HCT116 (cell line): ENCODE measurements around the gene MICAL3. TPM values are rescaled to one million over a fixed set of nuclear protein-coding genes. Genes with fewer than 3 reads are reported as not detected.

Source experiments
- ATAC-seq: fragments of 200-7000 bp; cut with Tn5 transposase; 2 replicates; pipeline ENCODE4 v1.9.1; 2020; ENCODE audit warnings: mild to moderate bottlenecking, moderate library complexity
- BruUV-seq: library from RNA; stranded (reverse); fragments of 400-500 nt; replicated peaks from 2 replicates; lab custom pipeline; 2021; lab: Mats Ljungman, UMichigan
- CTCF ChIA-PET: fragments of 300-600 bp; sonication (Branson Sonifier 250); formaldehyde crosslinking; loops from one replicate; lab custom pipeline; 2021; ENCODE audit warnings: antibody characterized with exemption; lab: Charles Lee
- POLR2A ChIA-PET: fragments of 300-600, 350-600 bp; sonication (Branson Sonifier 250); formaldehyde crosslinking; loops from one replicate; lab custom pipeline; 2021; ENCODE audit warnings: antibody characterized with exemption; lab: Charles Lee
- RAD21 ChIA-PET, 2 experiments: fragments of 300-600 bp; sonication (Branson Sonifier 250); formaldehyde crosslinking; loops; one replicate each; lab custom pipeline; 2023; ENCODE audit warnings: low total read pairs in 2 of 2; ENCODE audit not compliant: uncharacterized antibody in 2 of 2, unreplicated experiment in 2 of 2, low non-redundant PET in 1 of 2; lab: Charles Lee
- DNase-seq: peaks from one replicate; pipeline ENCODE4 v3.0.0-alpha.2; 2010; ENCODE audit warnings: low read depth, low spot score
- H2AFZ ChIP-seq: fragments of 200-600 bp; shearing (Covaris generic), sonication (generic); 2 replicates; pipeline ENCODE4 v1.6.1; 2017; ENCODE audit warnings: low read depth, mixed run types, mixed read lengths, antibody characterized with exemption, low read length; ENCODE audit not compliant: poor library complexity, severe bottlenecking
- H3K27ac ChIP-seq: 2 replicates; pipeline ENCODE4 v1.5.1; 2012; ENCODE audit warnings: low read depth, low read length
- H3K27me3 ChIP-seq: fragments of 200-600 bp; sonication (generic); 2 replicates; pipeline ENCODE4 v1.6.1; 2016; ENCODE audit warnings: mixed run types, low read length, mixed read lengths; ENCODE audit not compliant: insufficient read depth
- H3K36me3 ChIP-seq, 2 experiments: fragments of 200-500 bp in 1 of 2; fragments of 200-600 bp in 1 of 2; sonication (Bioruptor generic) in 1 of 2; sonication (generic) in 1 of 2; 2 replicates each; pipeline versions ENCODE4 v1.5.1 to v1.6.1; 2014 to 2016; ENCODE audit warnings: low read length in 2 of 2, inconsistent platforms in 1 of 2, mixed read lengths in 1 of 2, mixed run types in 1 of 2; ENCODE audit not compliant: insufficient read depth in 2 of 2, control insufficient read depth in 1 of 2
- H3K4me1 ChIP-seq, 2 experiments: fragments of 200-600 bp in 1 of 2; sonication (generic) in 1 of 2; 2 replicates each; pipeline versions ENCODE4 v1.5.1 to v1.6.1; 2012 to 2017; ENCODE audit warnings: low read length in 2 of 2, inconsistent platforms in 1 of 2, mild to moderate bottlenecking in 1 of 2, mixed read lengths in 1 of 2, mixed run types in 1 of 2, moderate library complexity in 1 of 2; ENCODE audit not compliant: insufficient read depth in 2 of 2, control insufficient read depth in 1 of 2
- H3K4me2 ChIP-seq: fragments of 200-600 bp; sonication (generic); 2 replicates; pipeline ENCODE4 v1.6.1; 2017; ENCODE audit warnings: mixed run types, low read length, mixed read lengths
- H3K4me3 ChIP-seq, 2 experiments: fragments of 200-600 bp in 1 of 2; sonication (generic) in 1 of 2; replicated peaks in 1 of 2; 2 replicates each; pipeline ENCODE4 v1.5.1; 2011 to 2016; ENCODE audit warnings: low read length in 2 of 2, control low read depth in 1 of 2, low read depth in 1 of 2, mild to moderate bottlenecking in 1 of 2, mixed read lengths in 1 of 2, mixed run types in 1 of 2
- H3K79me2 ChIP-seq: fragments of 200-600 bp; sonication (generic); 2 replicates; pipeline ENCODE4 v1.6.1; 2017; ENCODE audit warnings: mild to moderate bottlenecking, mixed run types, low read length, moderate library complexity, mixed read lengths; ENCODE audit not compliant: insufficient read depth
- H3K9ac ChIP-seq: fragments of 200-600 bp; sonication (generic); 2 replicates; pipeline ENCODE4 v1.6.1; 2016; ENCODE audit warnings: low read length, mixed read lengths
- H3K9me2 ChIP-seq: fragments of 200-600 bp; sonication (generic), shearing (Covaris generic); 2 replicates; pipeline ENCODE4 v1.6.1; 2017; ENCODE audit warnings: mixed run types, mild to moderate bottlenecking, moderate library complexity; ENCODE audit not compliant: insufficient read depth
- H3K9me3 ChIP-seq, 2 experiments: fragments of 200-500 bp in 1 of 2; fragments of 200-600 bp in 1 of 2; sonication (Bioruptor generic) in 1 of 2; sonication (generic) in 1 of 2; 2 replicates each; pipeline ENCODE4 v1.6.1; 2014 to 2017; ENCODE audit warnings: low read length in 2 of 2, mixed read lengths in 2 of 2, inconsistent platforms in 1 of 2, low read depth in 1 of 2, mild to moderate bottlenecking in 1 of 2, mixed run types in 1 of 2, moderate library complexity in 1 of 2; ENCODE audit not compliant: control insufficient read depth in 1 of 2, insufficient read depth in 1 of 2
- H4K20me1 ChIP-seq: fragments of 200-600 bp; sonication (generic), shearing (Covaris generic); 2 replicates; pipeline ENCODE4 v1.6.1; 2017; ENCODE audit warnings: mixed run types, mild to moderate bottlenecking, moderate library complexity; ENCODE audit not compliant: insufficient read depth
- CBX3 ChIP-seq: IDR thresholded peaks from 2 replicates; pipeline ENCODE4 v1.6.1; 2012; ENCODE audit warnings: low read depth
- CEBPB ChIP-seq: IDR thresholded peaks from 2 replicates; pipeline ENCODE4 v1.6.1; 2012; ENCODE audit warnings: low read depth
- EGR1 ChIP-seq: IDR thresholded peaks from 2 replicates; pipeline ENCODE4 v1.6.1; 2012; ENCODE audit warnings: low read depth
- EZH2 ChIP-seq: fragments of 200-600 bp; sonication (generic); IDR thresholded peaks from 2 replicates; pipeline ENCODE4 v1.6.1; 2017; ENCODE audit warnings: antibody characterized with exemption, mixed run types
- EZH2phosphoT487 ChIP-seq: fragments of 200-600 bp; IDR thresholded peaks from 2 replicates; pipeline ENCODE4 v1.6.1; 2018; ENCODE audit warnings: antibody characterized with exemption, borderline replicate concordance
- FOSL1 ChIP-seq: IDR thresholded peaks from 2 replicates; pipeline ENCODE4 v1.6.1; 2012; ENCODE audit warnings: low read depth
- JUND ChIP-seq: IDR thresholded peaks from 2 replicates; pipeline ENCODE4 v1.6.1; 2012
- POLR2A ChIP-seq: IDR thresholded peaks from 2 replicates; pipeline ENCODE4 v1.7.0; 2011; ENCODE audit warnings: borderline replicate concordance; ENCODE audit not compliant: insufficient read depth, insufficient read length; ENCODE audit errors: extremely low read depth
- RAD21 ChIP-seq: IDR thresholded peaks from 2 replicates; pipeline ENCODE4 v1.6.1; 2012; ENCODE audit warnings: low read depth, mild to moderate bottlenecking
- SIN3A ChIP-seq: IDR thresholded peaks from 2 replicates; pipeline ENCODE4 v1.6.1; 2012; ENCODE audit warnings: low read depth
- SRF ChIP-seq: IDR thresholded peaks from 2 replicates; pipeline ENCODE4 v1.6.1; 2012; ENCODE audit warnings: low read depth
- TCF7L2 ChIP-seq: IDR thresholded peaks from 2 replicates; pipeline ENCODE4 v1.7.0; 2011; ENCODE audit warnings: borderline replicate concordance, inconsistent platforms; ENCODE audit not compliant: insufficient read depth, insufficient read length; ENCODE audit errors: extremely low read depth
- YY1 ChIP-seq: IDR thresholded peaks from 2 replicates; pipeline ENCODE4 v1.6.1; 2011; ENCODE audit warnings: low read length, low read depth, moderate library complexity, mild to moderate bottlenecking; ENCODE audit not compliant: insufficient replicate concordance; ENCODE audit errors: extremely low read depth
- ZNF274 ChIP-seq: fragments of 200-500 bp; sonication (Bioruptor generic); IDR thresholded peaks from 2 replicates; pipeline ENCODE4 v1.6.1; 2014; ENCODE audit warnings: mild to moderate bottlenecking, low read depth, low read length, inconsistent platforms
- intact Hi-C: fragments of 100-400 bp; cut with micrococcal nuclease; formaldehyde crosslinking; loops from 2 replicates; pipeline ENCODE4 v1.10.0; 2022
- total RNA-seq: library from RNA; stranded (reverse); gene quantifications from one replicate; pipeline ENCODE4 v1.2.1, GENCODE V29; 2021; ENCODE audit not compliant: unreplicated experiment
- TF ChIP-seq, protein P1 (sequence below): IDR thresholded peaks from 2 replicates; pipeline ENCODE4 v1.6.1; 2011; ENCODE audit warnings: mild to moderate bottlenecking, low read length, moderate library complexity; ENCODE audit not compliant: insufficient replicate concordance; ENCODE audit errors: extremely low read depth
- TF ChIP-seq, protein P2 (sequence below): IDR thresholded peaks from 2 replicates; pipeline ENCODE4 v1.6.1; 2012

The MICAL3 gene
- total RNA-seq, 1 experiment from 2014 or later, result 30.8 TPM

DNA sequence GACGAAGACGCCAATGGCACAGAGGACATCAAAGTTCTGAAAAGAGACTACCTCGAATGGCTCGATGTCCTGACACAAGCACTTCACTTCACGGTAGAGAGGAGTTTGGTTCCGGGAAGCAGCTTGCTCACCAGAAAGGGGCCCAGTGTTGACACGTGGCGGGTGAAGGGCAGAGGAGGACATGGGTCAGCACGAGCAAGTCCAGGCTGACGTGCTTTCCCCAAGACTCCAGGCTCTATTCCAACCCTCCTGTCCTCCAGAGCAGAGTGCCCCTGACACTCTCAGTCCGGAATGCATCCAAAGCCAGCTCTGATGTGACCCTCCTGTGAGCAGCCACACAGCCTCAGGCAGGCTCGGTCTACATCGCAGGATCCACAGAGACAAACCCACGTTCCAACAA lies 172.6 kb downstream of the MICAL3 start:
- Histone ChIP-seq H2AFZ (no peak overlapping the region), H3K9me2 (no peaks in the 10 kb centered on the region), H3K4me1 (peaks cover 0 to 12% of the 10 kb centered on the region in 2 experiments; a peak in 1 of 4 replicates), H3K27ac (no peak overlapping the region), H3K79me2 (no peaks in the 10 kb centered on the region), H3K4me2 (no peak overlapping the region), H3K9me3 (no peaks in the 10 kb centered on the region), H4K20me1 (no peaks in the 10 kb centered on the region), H3K27me3 (no peaks in the 10 kb centered on the region), H3K4me3 (no peak overlapping the region), H3K36me3 (no peaks in the 10 kb centered on the region; a peak in 1 of 4 replicates), H3K9ac (no peak overlapping the region)
- intact Hi-C loops, result loop anchor here (5.0 kb wide), 1 partner anchor 56 kb away; no protein-coding TSS in a partner anchor
- ChIA-PET RAD21 (no interaction called here), CTCF (no interaction called here), POLR2A (no interaction called here)
- TF ChIP-seq EZH2, result no peak
- no peak for TF ChIP-seq YY1
- no peak for TF ChIP-seq RAD21
- TF ChIP-seq, protein P1, sequence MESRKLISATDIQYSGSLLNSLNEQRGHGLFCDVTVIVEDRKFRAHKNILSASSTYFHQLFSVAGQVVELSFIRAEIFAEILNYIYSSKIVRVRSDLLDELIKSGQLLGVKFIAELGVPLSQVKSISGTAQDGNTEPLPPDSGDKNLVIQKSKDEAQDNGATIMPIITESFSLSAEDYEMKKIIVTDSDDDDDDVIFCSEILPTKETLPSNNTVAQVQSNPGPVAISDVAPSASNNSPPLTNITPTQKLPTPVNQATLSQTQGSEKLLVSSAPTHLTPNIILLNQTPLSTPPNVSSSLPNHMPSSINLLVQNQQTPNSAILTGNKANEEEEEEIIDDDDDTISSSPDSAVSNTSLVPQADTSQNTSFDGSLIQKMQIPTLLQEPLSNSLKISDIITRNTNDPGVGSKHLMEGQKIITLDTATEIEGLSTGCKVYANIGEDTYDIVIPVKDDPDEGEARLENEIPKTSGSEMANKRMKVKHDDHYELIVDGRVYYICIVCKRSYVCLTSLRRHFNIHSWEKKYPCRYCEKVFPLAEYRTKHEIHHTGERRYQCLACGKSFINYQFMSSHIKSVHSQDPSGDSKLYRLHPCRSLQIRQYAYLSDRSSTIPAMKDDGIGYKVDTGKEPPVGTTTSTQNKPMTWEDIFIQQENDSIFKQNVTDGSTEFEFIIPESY, result no peak
- no peak for TF ChIP-seq SIN3A
- TF ChIP-seq JUND, result no peak
- no peak for TF ChIP-seq FOSL1
- no peak for TF ChIP-seq ZNF274
- no peak for TF ChIP-seq TCF7L2
- TF ChIP-seq, protein P2, sequence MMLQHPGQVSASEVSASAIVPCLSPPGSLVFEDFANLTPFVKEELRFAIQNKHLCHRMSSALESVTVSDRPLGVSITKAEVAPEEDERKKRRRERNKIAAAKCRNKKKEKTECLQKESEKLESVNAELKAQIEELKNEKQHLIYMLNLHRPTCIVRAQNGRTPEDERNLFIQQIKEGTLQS, result no peak
- TF ChIP-seq CBX3, result no peak
- no peak for TF ChIP-seq SRF
- TF ChIP-seq POLR2A, result no peak
- no peak for TF ChIP-seq EGR1
- TF ChIP-seq CEBPB, result no peak
- TF ChIP-seq EZH2phosphoT487, result no peak
- no peak for DNase-seq
- BruUV-seq, result no TSS peak
- ATAC-seq, result no peak
